ENCODE data around the gene SLC9A7.
A peak's percentile ranks its signal among the peaks of the same experiment; 100 is the strongest.

SLC9A7 gene

DNA sequence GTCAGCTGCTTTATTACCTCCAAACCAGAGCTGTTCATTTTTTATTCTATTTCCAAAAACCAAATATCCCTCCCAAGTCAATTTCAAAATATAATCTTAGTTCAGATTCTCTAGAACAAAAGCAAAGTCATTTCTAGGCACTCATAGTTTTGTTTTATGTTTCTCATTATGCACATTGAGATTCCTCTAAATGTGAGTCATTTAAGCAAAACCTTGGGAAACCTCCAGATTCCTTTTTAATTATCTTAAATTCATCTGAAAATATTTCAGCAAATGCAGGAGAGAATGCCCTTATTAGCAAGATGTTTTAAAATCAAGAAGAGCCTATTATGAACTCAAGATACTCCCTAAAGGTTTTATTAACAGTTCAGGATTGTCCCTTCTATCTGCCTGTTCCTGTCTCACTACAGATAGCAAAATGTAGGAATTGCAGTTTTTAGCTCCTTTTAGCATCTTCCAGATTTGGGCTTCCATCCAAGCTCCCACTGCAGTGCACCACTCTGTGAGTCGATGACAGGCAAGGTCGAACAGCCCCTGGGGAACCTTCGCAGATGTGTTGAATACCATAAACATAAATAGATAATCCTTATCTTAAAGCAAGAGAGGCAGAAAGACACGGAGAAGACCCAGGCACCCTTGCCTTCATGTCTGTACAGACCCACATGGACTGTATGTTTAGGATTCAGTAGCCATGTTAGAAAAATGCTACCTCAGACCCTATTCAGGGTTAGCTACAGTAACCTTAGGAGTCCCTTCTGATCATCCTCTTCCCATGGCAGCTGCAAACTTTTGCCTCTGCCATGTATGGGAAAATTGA, 11.3 kb upstream of the SLC9A7 start:
- TF ChIP-seq GATA1 (IDR thresholded peaks at IDR 0.05; ENCODE audit: low read depth, low read length) (no peak), POLR2A (IDR thresholded peaks at IDR 0.05; ENCODE audit: low read length) (no peak)
- DNase-seq = no peak

DNA sequence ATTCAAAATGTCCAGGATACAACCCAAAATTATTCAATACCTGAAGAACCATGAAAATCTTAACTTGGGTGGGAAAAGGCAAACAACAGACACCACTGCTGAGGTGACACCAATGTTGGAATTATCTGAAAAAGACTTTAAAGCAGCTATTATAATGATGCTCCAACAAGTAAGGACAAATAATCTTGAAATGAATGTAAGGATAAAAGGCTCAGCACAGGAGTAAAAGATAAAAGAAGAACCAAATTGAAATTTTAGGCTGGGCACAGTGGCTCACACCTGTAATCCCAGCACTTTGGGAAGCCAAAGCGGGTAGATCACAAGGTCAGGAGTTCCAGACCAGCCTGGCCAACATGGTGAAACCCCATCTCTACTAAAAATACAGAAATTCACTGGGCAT, 4.0 kb upstream of the SLC9A7 start:
- TF ChIP-seq GATA1 (IDR thresholded peaks at IDR 0.05; ENCODE audit: low read depth, low read length) = no peak
- no peak for DNase-seq

DNA sequence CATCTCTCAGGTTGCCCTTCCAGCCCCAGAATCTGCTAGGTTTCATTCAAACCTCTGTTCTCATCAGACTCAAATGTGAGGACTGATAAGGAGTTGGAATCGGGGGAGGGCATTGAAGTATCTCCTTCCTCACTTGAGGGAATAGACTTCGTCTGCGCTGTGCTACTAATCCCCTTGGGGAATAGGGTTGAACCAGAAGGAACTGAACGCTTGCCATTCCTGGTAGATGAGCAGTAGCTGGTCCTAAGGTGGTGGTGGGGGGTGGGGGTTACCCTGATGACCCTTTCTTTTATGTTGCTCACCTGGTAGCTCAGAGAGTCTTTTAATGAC, 692 bp upstream of the SLC9A7 start:
- DNase-seq = no peak
- no peak for TF ChIP-seq POLR2A (IDR thresholded peaks at IDR 0.05; ENCODE audit: low read length)
- no peak for TF ChIP-seq GATA1 (IDR thresholded peaks at IDR 0.05; ENCODE audit: low read depth, low read length)

DNA sequence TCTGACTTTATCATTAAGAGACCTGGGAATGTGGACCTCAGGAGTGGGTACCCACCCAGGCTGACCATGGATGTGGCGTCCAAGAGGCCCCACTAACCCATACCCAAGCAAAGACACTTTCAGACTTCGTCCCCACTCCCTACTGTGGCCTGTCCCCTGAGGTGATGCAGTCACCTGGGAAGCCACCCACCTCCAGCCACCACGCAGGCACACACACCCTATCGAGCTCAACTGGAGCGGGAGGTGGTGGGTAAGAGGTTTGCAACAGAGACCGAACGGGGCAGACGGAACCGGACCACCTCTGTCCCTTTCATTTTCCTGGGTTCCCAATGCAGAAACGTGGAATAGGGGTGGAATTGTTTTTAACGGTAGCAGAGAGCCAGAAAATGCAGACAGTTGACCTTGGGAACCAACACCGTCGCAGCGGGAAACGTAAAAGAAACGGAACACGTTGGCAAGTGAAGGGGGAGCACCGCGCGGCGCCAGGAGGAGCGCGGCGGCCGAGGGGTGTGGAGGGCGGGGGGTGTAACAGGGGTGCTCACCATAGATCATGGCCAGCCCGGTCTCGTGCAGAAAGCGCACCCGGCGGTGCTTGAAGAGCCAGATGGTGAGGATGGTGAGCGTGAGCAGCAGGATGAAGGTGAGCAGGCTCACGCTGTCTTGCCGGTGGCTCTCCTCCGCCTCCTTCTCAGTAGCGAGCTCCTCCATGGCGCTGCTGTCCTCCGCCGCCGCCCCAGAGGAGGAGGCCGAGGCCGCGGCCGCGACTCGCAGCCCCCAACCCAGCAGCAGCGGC, 559 bp downstream of the SLC9A7 start:
- TF ChIP-seq POLR2A (IDR thresholded peaks at IDR 0.05; ENCODE audit: low read length) (no peak), GATA1 (IDR thresholded peaks at IDR 0.05; ENCODE audit: low read depth, low read length) (no peak)
- DNase-seq = peak; percentile 7 to 18

DNA sequence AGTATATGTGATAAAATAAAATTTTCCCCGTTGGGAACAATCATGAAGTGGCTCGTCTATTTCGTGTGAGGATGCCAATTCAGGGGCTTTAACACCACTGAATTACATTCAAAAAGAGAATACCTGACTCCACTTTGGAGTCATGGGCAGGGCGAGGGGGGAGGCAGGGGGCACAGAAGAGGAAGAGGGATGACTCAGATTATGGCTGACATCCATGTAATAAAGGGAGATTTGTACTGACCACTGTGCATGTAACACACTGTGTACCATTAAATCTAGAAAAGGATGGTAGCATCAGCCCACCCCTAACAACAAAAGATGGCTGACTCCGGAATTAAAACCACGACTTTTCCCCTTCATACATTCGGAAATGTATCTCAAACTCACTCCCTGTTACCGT, 1.3 kb downstream of the SLC9A7 start:
- no peak for DNase-seq
- TF ChIP-seq GATA1 (IDR thresholded peaks at IDR 0.05; ENCODE audit: low read depth, low read length) (no peak), POLR2A (IDR thresholded peaks at IDR 0.05; ENCODE audit: low read length) (no peak)

DNA sequence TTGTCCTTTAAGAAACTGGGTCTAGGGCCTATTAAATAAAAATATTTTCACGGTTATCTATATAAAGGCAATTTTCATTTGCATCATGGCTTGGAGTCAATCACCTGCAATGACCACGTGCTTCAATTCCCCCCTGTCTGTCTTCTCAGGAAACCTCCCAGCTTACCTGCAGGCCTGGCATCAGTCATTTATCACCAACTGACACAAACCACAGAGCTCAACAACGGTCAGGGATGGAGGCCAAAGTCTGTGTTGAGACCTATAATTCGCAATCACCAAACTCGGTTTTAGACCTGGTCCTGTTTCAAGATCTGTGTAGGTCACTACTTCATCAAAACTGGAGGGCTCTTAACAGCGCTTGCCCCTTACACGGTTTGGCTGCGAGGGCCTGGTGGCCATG, 1.9 kb downstream of the SLC9A7 start:
- TF ChIP-seq POLR2A (IDR thresholded peaks at IDR 0.05; ENCODE audit: low read length) (no peak), GATA1 (IDR thresholded peaks at IDR 0.05; ENCODE audit: low read depth, low read length) (no peak)
- DNase-seq = no peak

DNA sequence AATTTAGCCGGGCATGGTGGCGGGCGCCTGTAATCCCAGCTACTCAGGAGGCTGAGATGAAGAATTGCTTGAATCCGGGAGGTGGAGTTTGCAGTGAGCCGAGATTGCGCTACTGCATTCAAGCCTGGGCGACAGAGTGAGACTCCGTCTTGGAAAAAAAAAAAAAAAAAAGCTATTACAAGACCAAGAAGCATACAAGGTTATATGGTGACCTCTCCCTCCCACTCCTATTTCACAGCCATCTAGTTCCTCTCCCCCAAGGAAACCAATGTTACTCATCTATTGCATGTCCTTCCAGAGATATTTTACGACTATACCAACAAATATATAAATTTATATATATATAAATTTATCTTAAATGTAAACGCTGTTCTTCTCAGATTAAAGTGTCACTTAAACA, 3.2 kb downstream of the SLC9A7 start:
- TF ChIP-seq POLR2A (IDR thresholded peaks at IDR 0.05; ENCODE audit: low read length) = no peak
- no peak for TF ChIP-seq GATA1 (IDR thresholded peaks at IDR 0.05; ENCODE audit: low read depth, low read length)

DNA sequence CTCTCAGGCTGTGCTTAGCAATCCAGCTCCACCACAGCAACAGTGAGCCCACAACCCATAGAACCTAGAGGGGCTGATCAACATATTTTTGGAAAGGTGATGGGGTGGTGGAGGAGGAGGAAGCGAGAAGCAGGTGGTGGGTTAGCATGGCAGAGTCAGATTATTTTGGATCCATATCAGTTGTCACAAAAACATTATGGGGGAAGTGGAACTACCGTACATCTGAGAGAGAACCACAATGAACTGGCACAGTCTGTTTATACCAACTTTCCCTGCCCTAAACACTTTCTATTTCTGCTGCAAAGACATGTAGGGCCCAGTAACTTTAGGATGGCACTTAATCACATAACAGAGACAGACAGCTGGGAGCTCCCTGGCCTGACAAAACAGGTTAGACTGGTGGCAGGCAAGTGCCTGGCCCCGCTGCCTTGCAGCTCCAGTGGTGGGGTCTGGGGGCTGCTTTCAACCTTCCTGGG, 4.3 kb downstream of the SLC9A7 start:
- DNase-seq = no peak
- no peak for TF ChIP-seq GATA1 (IDR thresholded peaks at IDR 0.05; ENCODE audit: low read depth, low read length)
- TF ChIP-seq POLR2A (IDR thresholded peaks at IDR 0.05; ENCODE audit: low read length) = no peak

More for the DNA sequence above, 3.2 kb downstream of the SLC9A7 start:
- DNase-seq = no peak

DNA sequence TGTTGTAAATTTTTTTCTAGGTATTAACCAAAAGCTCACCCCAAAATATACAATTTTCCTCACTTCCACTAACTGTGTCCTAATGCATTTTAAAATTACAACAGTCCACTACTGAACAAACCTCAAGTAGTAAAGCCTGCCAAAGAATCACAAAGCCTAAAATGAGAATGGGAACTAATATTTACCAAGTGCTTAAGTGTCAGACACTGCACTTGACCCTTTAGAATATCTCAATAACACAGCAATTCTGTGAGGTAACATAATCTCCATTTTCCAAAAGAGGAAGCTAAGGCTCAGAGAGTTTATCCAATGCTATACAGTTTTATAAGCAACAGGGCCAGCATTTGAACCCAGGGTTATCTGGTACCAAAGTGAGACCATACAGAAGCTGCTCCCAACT, 4.9 kb downstream of the SLC9A7 start:
- DNase-seq = no peak
- TF ChIP-seq POLR2A (IDR thresholded peaks at IDR 0.05; ENCODE audit: low read length) (no peak), GATA1 (IDR thresholded peaks at IDR 0.05; ENCODE audit: low read depth, low read length) (no peak)

DNA sequence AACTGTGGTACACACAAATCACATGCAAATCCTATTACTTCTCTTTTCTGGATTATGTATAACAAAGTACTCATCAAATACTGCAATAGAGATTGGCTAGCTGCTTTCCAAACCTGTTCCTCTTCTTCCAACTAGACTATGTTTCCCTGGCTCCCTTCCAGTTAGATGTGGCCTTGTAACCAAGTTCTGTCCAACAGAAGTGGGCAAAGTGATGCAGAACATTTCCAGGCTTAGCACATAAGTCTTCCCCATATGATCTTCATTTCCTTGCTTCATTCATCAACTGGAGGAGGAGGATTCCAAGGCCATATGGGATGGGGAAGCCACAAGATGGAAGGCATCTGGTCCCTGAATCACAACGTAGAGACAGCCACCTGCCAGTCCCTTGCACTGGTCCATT, 8.0 kb downstream of the SLC9A7 start:
- TF ChIP-seq GATA1 (IDR thresholded peaks at IDR 0.05; ENCODE audit: low read depth, low read length) (no peak), POLR2A (IDR thresholded peaks at IDR 0.05; ENCODE audit: low read length) (no peak)
- DNase-seq = no peak

DNA sequence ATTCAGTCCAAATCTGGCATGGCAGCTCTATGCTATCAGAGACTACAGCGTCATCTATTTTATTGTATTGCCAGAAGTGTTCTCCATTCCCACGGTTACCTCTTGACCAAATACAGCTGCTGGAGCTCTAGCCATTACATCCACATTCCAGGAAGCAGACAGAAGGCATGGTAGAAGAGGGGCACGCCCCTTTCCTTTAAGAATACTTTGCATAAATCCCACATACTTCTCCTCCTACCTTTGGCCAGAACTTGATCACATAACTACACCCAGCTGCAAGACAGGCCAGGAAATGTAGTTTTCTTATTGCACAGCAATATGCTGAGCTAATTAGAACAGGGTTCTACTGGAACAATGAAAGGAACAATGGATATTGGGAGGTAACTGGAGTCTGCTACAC, 14.9 kb downstream of the SLC9A7 start:
- no peak for DNase-seq
- TF ChIP-seq GATA1 (IDR thresholded peaks at IDR 0.05; ENCODE audit: low read depth, low read length) = no peak
- no peak for TF ChIP-seq POLR2A (IDR thresholded peaks at IDR 0.05; ENCODE audit: low read length)

DNA sequence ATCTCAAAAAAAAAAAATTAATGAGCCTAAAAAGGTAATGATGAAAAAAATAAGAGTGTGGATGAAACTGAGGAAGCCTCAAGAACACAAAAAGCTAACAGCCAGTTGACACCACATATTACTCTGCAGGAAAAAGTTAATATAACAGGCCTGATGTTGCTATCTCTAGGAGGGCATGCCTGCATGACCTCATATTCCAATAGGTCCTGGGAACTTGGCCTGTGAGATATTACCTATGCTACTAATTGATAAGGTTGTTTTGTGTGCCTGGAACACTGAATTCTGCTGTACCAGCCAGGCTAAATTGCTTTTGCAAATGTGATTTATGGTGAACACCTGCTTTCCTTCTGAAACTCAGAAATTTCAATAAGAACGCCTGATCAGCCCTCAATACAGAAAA, 15.9 kb downstream of the SLC9A7 start:
- DNase-seq = no peak
- no peak for TF ChIP-seq GATA1 (IDR thresholded peaks at IDR 0.05; ENCODE audit: low read depth, low read length)
- TF ChIP-seq POLR2A (IDR thresholded peaks at IDR 0.05; ENCODE audit: low read length) = no peak

DNA sequence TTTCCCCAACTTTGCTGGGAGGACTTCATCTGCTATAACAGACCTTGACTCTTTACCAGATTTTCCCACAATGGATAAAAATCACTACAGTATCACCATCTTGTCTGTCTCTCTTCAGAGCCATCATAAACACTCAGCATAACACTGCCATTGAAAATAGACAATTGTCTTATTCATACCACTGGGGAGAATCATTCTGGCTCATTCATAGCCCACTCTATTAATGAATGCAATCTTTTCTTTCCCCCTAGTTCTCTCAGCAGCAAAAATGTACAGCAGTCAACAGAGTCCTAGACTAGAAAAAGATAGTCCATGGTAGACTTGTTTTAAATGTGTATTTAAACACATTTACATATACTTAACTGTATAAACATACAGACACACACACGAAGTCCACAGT, 19.2 kb downstream of the SLC9A7 start:
- TF ChIP-seq GATA1 (IDR thresholded peaks at IDR 0.05; ENCODE audit: low read depth, low read length) (no peak), POLR2A (IDR thresholded peaks at IDR 0.05; ENCODE audit: low read length) (no peak)
- no peak for DNase-seq

DNA sequence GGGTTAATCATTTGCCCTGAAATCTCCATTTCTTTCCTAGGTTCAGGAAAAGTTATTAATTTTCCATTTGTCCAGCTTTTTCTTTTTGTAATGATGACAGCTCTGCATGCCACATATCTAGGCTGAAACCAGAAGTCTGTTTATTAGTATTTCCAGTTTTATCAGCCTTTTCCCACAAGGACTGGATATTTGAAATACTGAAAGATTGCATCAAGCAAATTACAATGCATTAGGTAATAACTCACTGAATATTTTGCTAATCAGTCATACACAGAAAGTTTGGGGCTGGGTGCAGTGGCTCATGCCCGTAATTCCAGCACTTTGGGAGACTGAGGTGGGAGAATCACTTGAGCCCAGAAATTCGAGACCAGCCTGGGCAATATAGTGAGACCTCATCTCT, 21.5 kb downstream of the SLC9A7 start:
- no peak for DNase-seq
- TF ChIP-seq POLR2A (IDR thresholded peaks at IDR 0.05; ENCODE audit: low read length) = no peak
- TF ChIP-seq GATA1 (IDR thresholded peaks at IDR 0.05; ENCODE audit: low read depth, low read length) = no peak

DNA sequence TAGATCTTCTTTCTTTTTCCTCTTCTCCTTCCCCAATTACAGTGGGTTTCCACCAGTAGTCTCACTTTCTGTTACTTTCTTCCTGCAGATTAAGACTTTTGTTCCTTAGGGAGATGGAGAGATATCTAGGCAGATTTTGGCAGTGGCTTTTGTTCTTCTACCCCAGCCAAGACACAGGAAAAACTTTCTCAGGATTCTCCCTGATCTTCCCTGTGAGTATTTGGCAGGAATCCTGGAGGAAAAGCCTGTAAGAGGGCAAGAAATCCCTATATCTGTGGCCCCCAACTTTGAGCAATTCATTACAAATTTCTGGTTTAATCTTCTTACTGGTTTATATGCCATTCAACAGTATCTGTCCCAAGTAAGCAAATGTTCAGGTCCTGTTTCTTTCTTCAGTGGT, 21.9 kb downstream of the SLC9A7 start:
- DNase-seq = no peak
- TF ChIP-seq POLR2A (IDR thresholded peaks at IDR 0.05; ENCODE audit: low read length) (no peak), GATA1 (IDR thresholded peaks at IDR 0.05; ENCODE audit: low read depth, low read length) (no peak)

Measured in erythroblast (primary cell).